CD4-positive, alpha-beta T cell treated with Interferon alpha-2 for 1 hour (primary cell): ENCODE measurements around the gene PARP8.
A peak's percentile ranks its signal among the peaks of the same experiment; 100 is the strongest.
"Not testable (repeated sequence)": the region's sequence is repeated elsewhere in the genome, so short reads cannot be mapped to it uniquely, and the experiment has no call there.

Experiments used
- DNase-seq, 2 donors: peaks; one replicate each; pipeline ENCODE4 v3.0.0-alpha.2; 2020 to 2022

PARP8 gene

DNA sequence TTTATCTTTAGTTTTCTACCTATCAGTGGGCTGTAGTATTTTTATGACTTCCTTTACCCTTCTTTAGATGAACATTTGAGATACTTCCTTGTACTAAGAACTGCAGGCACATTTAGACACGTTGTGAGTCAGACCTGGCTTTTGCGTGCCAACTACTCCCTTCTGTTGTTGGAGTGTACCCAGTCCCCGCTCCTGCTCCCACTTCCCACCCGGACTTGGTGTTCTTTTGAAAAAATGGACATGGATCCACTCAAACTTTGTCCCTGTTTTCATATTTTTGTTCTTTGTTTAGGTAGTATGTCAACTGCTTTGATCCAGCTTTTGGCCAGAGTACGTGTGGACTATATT, 60.7 kb downstream of the PARP8 start:
- DNase-seq, result no peak

GRCh38 chr5:50727845-50728244, 61.4 kb downstream of the PARP8 start:
- no peak for DNase-seq

DNA sequence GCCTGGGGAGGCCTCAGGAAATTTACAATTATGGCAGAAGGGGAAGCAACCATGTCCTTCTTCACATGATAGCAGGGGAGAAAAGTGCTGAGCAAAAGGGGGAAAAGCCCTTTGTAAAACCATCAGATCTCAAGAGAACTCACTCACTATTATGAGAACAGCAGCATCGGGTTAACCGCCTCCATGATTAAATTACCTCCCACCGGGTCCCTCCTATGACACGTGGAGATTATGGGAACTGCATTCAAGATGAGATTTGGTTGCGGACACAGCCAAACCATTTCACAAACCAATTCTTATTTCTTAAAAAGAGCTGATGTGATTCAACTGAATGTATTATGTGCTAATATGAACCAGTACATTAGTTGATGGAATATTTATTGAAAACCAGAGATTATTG, 63.9 kb downstream of the PARP8 start:
- no peak for DNase-seq

GRCh38 chr5:50730841-50731240, 64.4 kb downstream of the PARP8 start:
- DNase-seq, result no peak

GRCh38 chr5:50733741-50734140, 67.3 kb downstream of the PARP8 start:
- DNase-seq, result no peak

- no peak for DNase-seq
Measured at GRCh38 chr5:50738864-50739263, 72.4 kb downstream of the PARP8 start.

- no peak for DNase-seq
Measured at GRCh38 chr5:50740832-50741231, 74.4 kb downstream of the PARP8 start.

DNA sequence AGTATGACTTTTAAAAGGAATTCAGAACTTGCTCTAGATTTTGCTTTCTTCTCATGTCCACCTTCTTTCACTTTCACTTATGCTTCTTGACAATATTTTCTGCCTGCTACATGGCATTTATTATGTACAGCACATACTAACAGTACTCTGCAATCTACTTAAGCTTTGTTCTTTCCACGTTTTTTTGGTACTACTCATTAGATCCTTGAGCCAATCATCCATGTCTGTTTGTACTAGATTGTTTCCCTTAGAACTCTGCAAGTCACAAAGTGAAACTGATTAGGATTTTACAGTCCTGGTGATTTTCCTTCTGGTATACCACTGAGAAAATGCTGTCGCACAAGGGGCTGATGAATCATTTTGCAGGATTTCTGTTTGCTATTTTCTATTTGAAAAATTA, 78.3 kb downstream of the PARP8 start:
- peak in 1 of 2 donors; percentile 47 for DNase-seq

DNA sequence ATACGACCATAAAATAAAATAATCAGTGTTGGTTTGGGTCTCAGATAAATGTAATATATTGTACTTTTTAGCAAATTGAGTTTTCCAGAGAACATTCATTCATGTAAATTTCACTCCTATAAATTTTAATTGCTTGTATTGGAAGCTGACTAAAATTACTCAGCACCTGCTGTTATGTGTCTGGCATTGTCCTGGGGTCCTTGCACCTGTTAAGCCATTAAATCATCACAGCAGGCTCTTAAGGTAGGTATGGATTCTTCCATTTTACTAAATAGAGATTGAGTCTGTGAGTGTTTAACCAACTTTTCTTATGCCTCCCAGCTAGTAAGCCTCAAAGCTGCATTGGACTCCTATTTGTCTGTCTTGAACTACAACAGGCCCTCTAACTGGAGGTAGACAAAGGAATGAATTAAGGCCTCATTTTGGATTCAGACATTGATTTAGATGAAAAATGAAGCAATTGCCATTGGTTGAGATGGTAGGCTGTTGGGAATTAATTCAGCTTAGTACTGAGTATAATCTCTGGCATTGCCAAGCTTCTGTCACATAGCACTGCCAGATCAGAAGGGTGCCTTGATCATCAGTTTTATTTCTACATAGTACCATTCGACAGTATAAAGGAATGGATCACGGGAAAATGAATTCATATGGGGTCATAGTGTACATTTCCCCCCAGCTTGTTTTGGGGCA, 78.9 kb downstream of the PARP8 start:
- no peak for DNase-seq

DNA sequence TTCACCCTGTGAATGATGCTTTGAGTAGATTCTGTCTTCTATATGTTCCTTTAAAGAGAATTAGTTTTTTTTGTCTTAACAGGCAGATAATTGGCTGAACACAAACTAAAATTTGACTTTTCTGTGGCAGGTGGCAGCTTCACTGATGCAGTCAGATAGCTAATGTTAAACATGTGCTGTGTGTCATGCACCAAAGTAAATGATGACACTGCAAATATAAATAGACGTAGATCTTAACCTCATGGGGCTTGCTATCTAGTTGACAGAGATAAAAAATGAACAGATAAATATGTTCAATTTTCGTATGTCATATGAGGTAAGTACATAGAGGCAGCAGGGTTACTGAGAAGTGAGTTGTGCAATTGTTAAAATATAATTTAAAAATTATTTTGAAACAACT, 82.7 kb downstream of the PARP8 start:
- DNase-seq, result peak in 1 of 2 donors; percentile 16

DNA sequence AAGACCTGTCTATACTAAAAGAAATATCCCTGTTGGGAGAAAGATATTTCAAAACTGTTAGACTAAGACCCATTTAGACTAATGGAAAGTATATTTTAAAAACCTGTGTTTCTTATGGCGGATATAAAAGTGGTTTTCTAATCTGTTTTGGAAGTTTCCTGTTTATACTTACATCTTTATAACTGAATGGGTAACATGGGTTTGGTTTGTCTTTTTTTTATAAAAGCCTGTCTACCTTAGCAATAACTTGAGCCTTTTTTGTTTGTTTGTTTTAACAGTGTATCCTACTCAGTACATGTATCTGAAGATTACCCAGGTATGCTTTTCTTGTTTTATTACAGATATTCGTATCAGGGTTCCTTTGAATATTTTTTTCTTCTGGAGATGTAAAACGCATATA, 83.4 kb downstream of the PARP8 start:
- DNase-seq, result peak in 1 of 2 donors; percentile 27

- peak; percentile 61 to 82 for DNase-seq
Measured at GRCh38 chr5:50751064-50751657, 84.7 kb downstream of the PARP8 start.

DNA sequence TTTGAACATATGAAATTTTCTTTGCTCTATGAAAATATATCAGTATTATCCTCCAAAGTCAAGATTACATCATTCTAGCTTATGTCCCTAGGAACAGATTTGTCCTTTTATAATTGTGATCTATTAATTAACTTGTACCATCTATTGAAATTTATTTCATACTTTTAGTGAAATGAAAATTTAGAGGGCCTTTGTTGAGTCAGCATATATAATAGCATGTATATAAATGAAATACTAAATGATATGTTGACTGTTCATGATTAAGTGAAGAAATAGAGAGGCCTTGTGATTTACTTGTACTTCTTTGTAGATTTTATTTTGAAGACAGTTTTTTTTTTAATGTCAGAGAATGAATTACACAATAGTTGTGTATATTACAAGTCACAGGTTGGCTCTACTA, 86.4 kb downstream of the PARP8 start:
- no peak for DNase-seq

- no peak for DNase-seq
Measured at GRCh38 chr5:50759526-50760270, 93.3 kb downstream of the PARP8 start.

- DNase-seq, result no peak
Measured at GRCh38 chr5:50763351-50763750, 96.9 kb downstream of the PARP8 start.

GRCh38 chr5:50763846-50764245, 97.4 kb downstream of the PARP8 start:
- no peak for DNase-seq

- DNase-seq, result no peak
Measured at GRCh38 chr5:50766042-50766441, 99.6 kb downstream of the PARP8 start.

DNA sequence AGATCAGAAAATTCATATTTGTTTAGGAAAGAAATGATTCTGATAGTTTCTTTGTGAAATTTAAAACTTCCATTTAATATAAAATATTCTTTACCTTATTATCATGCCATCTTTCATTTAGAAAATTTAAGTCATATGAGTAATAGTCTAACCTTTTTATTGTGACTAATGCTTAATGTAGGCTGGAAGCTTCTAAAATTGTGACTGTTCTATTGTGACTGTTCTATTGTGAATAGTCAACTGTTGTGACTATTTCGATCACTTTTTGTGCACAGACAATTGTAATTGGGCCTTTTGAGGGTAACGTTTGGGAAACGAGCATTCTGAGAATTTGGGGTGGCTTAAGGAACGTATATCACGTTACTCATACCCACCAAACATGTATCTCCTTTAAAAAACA, 100.0 kb downstream of the PARP8 start:
- DNase-seq, result no peak

GRCh38 chr5:50766967-50767366, 100.5 kb downstream of the PARP8 start:
- DNase-seq, result no peak

GRCh38 chr5:50767588-50767987, 101.2 kb downstream of the PARP8 start:
- no peak for DNase-seq

- no peak for DNase-seq
Measured at GRCh38 chr5:50768634-50769033, 102.2 kb downstream of the PARP8 start.

DNA sequence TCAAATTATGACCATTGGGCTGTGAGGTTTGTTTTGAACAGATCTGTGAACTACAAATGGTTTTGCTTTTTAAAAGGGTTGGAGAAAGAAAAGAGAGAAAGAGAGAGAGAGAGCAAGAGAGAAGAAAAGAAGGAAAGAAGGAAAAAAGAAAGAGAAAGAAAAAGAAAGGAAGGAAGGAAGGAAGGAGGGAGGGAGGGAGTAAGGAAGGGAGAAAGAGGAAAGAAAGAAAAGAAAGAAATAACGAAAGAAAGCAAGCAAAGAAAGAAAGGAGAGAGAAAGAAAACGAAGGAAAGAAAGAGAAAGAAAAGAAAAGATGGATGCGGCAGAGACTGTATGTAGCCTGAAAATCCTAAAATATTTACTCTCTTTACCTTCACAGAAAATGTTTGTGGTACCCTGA, 104.0 kb downstream of the PARP8 start:
- no peak for DNase-seq

- DNase-seq, result not testable (repeated sequence)
Measured at GRCh38 chr5:50774446-50775175, 108.2 kb downstream of the PARP8 start.

GRCh38 chr5:50786073-50786472, 119.6 kb downstream of the PARP8 start:
- DNase-seq, result no peak
